Mucosa of descending colon (tissue), 3 donors: ENCODE results near the gene SIN3B. TPM values are rescaled to one million over a fixed set of nuclear protein-coding genes. Genes with fewer than 3 reads are reported as not detected.

Source experiments
- ATAC-seq: fragments of 200-7000 bp; cut with Tn5 transposase; one replicate; pipeline ENCODE4 v1.9.1; 2020; ENCODE audit warnings: mild to moderate bottlenecking, moderate library complexity
- DNase-seq, 3 donors: peaks; one replicate each; pipeline ENCODE4 v3.0.0-alpha.2; 2020
- H3K36me3 ChIP-seq: fragments of 200-600 bp; one replicate; pipeline ENCODE4 v1.8.0; 2021; ENCODE audit warnings: low read depth, mild to moderate bottlenecking
- H3K4me1 ChIP-seq: fragments of 200-600 bp; one replicate; pipeline ENCODE4 v1.8.0; 2021; ENCODE audit warnings: low read depth, mild to moderate bottlenecking
- H3K4me3 ChIP-seq: fragments of 200-600 bp; one replicate; pipeline ENCODE4 v1.8.0; 2021; ENCODE audit warnings: mild to moderate bottlenecking
- H3K9me3 ChIP-seq: fragments of 200-600 bp; one replicate; pipeline ENCODE4 v1.8.0; 2021; ENCODE audit warnings: mild to moderate bottlenecking
- intact Hi-C, 2 donors: fragments of 100-400 bp; cut with DNase I in 1 of 2; cut with micrococcal nuclease in 1 of 2; formaldehyde crosslinking; loops; one replicate each; pipeline versions ENCODE4 v1.11.0 to v1.11.1; 2022; cut with DNase I, micrococcal nuclease
- total RNA-seq, 3 donors: library from RNA; stranded (reverse); fragmentation: NEBNext Ultra II Directional in 2 of 3; extraction: Animal tissue kit (Norgen Biotek cat#: 25700) in 2 of 3; gene quantifications; one replicate each; pipeline versions ENCODE4 v1.2.1 to v1.2.4, GENCODE V29; 2021 to 2023
- TF ChIP-seq, protein P1 (sequence below): fragments of 200-600 bp; IDR thresholded peaks from one replicate; pipeline ENCODE4 v1.8.0; 2022; ENCODE audit warnings: antibody characterized with exemption, mild to moderate bottlenecking
- donor health status: DM: no; HTN: no; CAD: no; lungs with moderate emphysema.
- donor health status: DM: no; HTN: no; CAD: no.
- donor health status: DM: no; HTN: yes; CAD: no.

The SIN3B gene
- total RNA-seq, 3 donors from 2014 or later, result 30.7 to 56.6 (median 38.9) TPM

GRCh38 chr19:16851031-16851712, 22.0 kb downstream of the SIN3B start:
- peaks cover 4% of the 10 kb centered on the region for H3K4me1 ChIP-seq
- DNase-seq (no peak), ATAC-seq (no peak)
- TF ChIP-seq, protein P1, sequence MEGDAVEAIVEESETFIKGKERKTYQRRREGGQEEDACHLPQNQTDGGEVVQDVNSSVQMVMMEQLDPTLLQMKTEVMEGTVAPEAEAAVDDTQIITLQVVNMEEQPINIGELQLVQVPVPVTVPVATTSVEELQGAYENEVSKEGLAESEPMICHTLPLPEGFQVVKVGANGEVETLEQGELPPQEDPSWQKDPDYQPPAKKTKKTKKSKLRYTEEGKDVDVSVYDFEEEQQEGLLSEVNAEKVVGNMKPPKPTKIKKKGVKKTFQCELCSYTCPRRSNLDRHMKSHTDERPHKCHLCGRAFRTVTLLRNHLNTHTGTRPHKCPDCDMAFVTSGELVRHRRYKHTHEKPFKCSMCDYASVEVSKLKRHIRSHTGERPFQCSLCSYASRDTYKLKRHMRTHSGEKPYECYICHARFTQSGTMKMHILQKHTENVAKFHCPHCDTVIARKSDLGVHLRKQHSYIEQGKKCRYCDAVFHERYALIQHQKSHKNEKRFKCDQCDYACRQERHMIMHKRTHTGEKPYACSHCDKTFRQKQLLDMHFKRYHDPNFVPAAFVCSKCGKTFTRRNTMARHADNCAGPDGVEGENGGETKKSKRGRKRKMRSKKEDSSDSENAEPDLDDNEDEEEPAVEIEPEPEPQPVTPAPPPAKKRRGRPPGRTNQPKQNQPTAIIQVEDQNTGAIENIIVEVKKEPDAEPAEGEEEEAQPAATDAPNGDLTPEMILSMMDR, result no peak
- H3K36me3 ChIP-seq, result peaks cover 5% of the 10 kb centered on the region
- no peak overlapping the region for H3K4me3 ChIP-seq
- no peaks in the 10 kb centered on the region for H3K9me3 ChIP-seq
- intact Hi-C loops, result no loop called here

DNA sequence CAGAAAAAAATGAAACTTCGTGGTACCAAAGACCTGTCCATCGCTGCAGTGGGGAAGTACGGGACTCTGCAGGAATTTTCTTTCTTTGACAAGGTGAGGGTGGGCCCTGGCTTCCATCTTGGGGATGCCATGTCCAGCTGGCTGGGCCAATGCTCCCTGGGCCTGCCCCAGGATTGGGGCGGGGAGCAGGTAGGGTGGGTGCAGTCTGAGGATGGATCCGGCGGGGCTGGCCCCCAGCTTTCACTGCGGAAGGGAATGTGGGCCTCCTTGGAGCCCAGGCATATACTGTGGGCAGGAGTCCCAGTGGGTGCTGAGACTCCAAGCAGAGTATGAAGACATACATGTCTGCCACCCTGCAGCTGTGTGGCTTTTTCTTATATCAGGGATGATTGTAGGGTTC, 23.9 kb downstream of the SIN3B start:
- H3K4me1 ChIP-seq, result peaks cover 4% of the 10 kb centered on the region
- no peak overlapping the region for H3K4me3 ChIP-seq
- H3K9me3 ChIP-seq, result no peaks in the 10 kb centered on the region
- intact Hi-C loops, result no loop called here
- no peak for DNase-seq
- TF ChIP-seq, protein P1, result no peak
- peaks cover 5% of the 10 kb centered on the region for H3K36me3 ChIP-seq
- no peak for ATAC-seq

DNA sequence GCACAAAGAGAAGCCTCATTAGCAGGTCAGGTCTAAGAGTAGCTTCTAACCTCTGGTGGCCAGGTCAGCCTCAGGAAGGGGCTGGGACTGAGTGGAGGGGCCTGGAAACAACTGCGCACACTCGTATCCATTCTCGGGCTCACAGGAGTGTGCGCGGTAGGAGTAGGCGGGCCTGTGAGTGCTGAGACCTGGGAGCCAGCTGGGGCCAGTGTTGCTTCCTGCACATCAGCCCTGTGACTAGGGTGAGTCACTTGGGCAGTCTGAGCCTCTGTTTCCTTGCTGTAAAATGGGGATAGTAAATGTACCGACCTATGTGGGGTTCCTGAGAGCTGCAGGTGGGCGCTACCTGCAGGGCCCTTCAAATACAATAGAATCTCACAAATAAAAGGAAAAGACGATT, 26.9 kb downstream of the SIN3B start:
- TF ChIP-seq, protein P1, result no peak
- peaks cover 5% of the 10 kb centered on the region for H3K36me3 ChIP-seq
- no peaks in the 10 kb centered on the region for H3K9me3 ChIP-seq
- intact Hi-C loops, result no loop called here
- ATAC-seq (no peak), DNase-seq (no peak)
- H3K4me3 ChIP-seq, result no peak overlapping the region
- H3K4me1 ChIP-seq, result no peaks in the 10 kb centered on the region

- Histone ChIP-seq H3K36me3 (no peaks in the 10 kb centered on the region), H3K4me1 (no peaks in the 10 kb centered on the region), H3K4me3 (no peak overlapping the region), H3K9me3 (no peaks in the 10 kb centered on the region)
- DNase-seq (no peak), ATAC-seq (no peak)
- TF ChIP-seq, protein P1, result no peak
- intact Hi-C loops, result no loop called here
Observed at GRCh38 chr19:16859626-16860025, 30.4 kb downstream of the SIN3B start.

DNA sequence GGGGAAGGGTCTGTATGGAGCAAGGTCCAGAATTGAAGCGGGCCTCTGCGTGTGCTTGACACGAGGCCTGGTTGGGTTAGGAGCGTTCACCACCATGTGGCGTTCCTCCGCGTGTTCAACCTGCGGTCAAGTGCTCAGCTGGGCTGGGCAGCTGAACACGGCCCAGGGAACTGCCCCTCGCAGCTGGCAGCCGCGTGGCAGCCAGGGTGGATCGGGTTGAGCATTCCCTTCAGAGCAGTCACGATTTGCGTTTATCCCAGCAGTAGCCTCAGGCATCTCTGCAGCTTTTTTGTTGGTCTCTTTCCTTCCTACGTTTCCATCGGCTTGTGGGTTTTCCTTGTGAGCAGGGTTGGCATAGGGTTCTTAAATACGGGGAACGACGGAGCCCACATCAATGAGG, 30.9 kb downstream of the SIN3B start:
- no peaks in the 10 kb centered on the region for H3K36me3 ChIP-seq
- DNase-seq (no peak), ATAC-seq (no peak)
- no peaks in the 10 kb centered on the region for H3K4me1 ChIP-seq
- H3K9me3 ChIP-seq, result no peaks in the 10 kb centered on the region
- TF ChIP-seq, protein P1, result no peak
- H3K4me3 ChIP-seq, result no peak overlapping the region
- intact Hi-C loops, result no loop called here

DNA sequence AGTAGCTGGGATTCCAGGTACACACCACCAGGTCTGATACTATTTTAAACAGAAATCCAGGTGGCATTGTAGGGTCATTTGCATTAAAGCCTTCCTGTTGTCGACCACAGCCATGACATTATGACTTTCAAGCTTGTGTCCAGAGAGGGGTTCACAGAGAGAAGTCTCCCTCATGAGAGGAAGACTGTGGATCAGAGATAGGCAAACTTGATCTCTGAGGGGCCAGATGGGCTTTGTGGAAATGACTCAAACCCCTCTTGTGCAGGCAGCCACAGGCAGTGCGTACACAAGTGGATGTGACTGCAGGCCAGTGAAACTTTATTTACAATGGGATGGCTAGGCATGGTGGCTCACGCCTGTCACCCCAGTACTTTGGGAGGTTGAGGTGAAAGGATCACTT, 31.8 kb downstream of the SIN3B start:
- Histone ChIP-seq H3K36me3 (no peaks in the 10 kb centered on the region), H3K4me3 (no peak overlapping the region), H3K9me3 (no peaks in the 10 kb centered on the region), H3K4me1 (no peaks in the 10 kb centered on the region)
- intact Hi-C loops, result no loop called here
- ATAC-seq, result no peak
- TF ChIP-seq, protein P1, result no peak
- no peak for DNase-seq
